HK-2 (cell line): ENCODE measurements around the gene AMPH.
"Not testable (repeated sequence)": the region's sequence is repeated elsewhere in the genome, so short reads cannot be mapped to it uniquely, and the experiment has no call there.

Experiments used
- DNase-seq: peaks from one replicate; pipeline ENCODE4 v3.0.0-alpha.2; 2018; ENCODE audit not compliant: unreplicated experiment

The AMPH gene

GRCh38 chr7:38628630-38629385 lies 2.4 kb downstream of the AMPH start:
- DNase-seq: no peak

GRCh38 chr7:38625866-38626265 lies 5.3 kb downstream of the AMPH start:
- DNase-seq: no peak

- no peak for DNase-seq
Observed at GRCh38 chr7:38615665-38616064, 15.5 kb downstream of the AMPH start.

- no peak for DNase-seq
Observed at GRCh38 chr7:38607466-38607865, 23.7 kb downstream of the AMPH start.

- DNase-seq: no peak
Observed at GRCh38 chr7:38600741-38601140, 30.4 kb downstream of the AMPH start.

- no peak for DNase-seq
Observed at GRCh38 chr7:38594949-38595348, 36.2 kb downstream of the AMPH start.

- no peak for DNase-seq
Observed at GRCh38 chr7:38592737-38593288, 38.4 kb downstream of the AMPH start.

- DNase-seq: no peak
Observed at GRCh38 chr7:38585572-38586354, 45.4 kb downstream of the AMPH start.

- peak; percentile 3 for DNase-seq
Observed at GRCh38 chr7:38584443-38585210, 46.5 kb downstream of the AMPH start.

GRCh38 chr7:38580485-38580884 lies 50.7 kb downstream of the AMPH start:
- DNase-seq: no peak

GRCh38 chr7:38574086-38574485 lies 57.1 kb downstream of the AMPH start:
- DNase-seq: no peak

GRCh38 chr7:38571620-38572019 lies 59.6 kb downstream of the AMPH start:
- not testable (repeated sequence) for DNase-seq

- no peak for DNase-seq
Observed at GRCh38 chr7:38568497-38568896, 62.7 kb downstream of the AMPH start.

GRCh38 chr7:38565289-38565688 lies 65.9 kb downstream of the AMPH start:
- DNase-seq: no peak

GRCh38 chr7:38563741-38564140 lies 67.4 kb downstream of the AMPH start:
- no peak for DNase-seq

- no peak for DNase-seq
Observed at GRCh38 chr7:38561166-38561565, 70.0 kb downstream of the AMPH start.

GRCh38 chr7:38558761-38559345 lies 72.3 kb downstream of the AMPH start:
- DNase-seq: no peak

GRCh38 chr7:38554586-38554985 lies 76.6 kb downstream of the AMPH start:
- no peak for DNase-seq

- DNase-seq: no peak
Observed at GRCh38 chr7:38550836-38551235, 80.3 kb downstream of the AMPH start.

GRCh38 chr7:38548605-38549004 lies 82.6 kb downstream of the AMPH start:
- DNase-seq: no peak

GRCh38 chr7:38546763-38547162 lies 84.4 kb downstream of the AMPH start:
- no peak for DNase-seq

- no peak for DNase-seq
Observed at GRCh38 chr7:38545977-38546376, 85.2 kb downstream of the AMPH start.
